K562 (cell line): Measurements from ENCODE around the gene SPATS1. TPM values are rescaled to one million over a fixed set of nuclear protein-coding genes. Genes with fewer than 3 reads are reported as not detected.

Source experiments
- CBX3 ChIP-seq, 2 experiments: IDR thresholded peaks; 1 replicate in 1 of 2; 2 replicates in 1 of 2; pipeline ENCODE4 v1.6.1; 2012; ENCODE audit warnings: inconsistent platforms in 2 of 2, low read length in 2 of 2, borderline replicate concordance in 1 of 2, control low read depth in 1 of 2
- CHCHD3 ChIP-seq: fragments of 250-450 bp; sonication (Bioruptor Pico); IDR thresholded peaks from 2 replicates; pipeline ENCODE4 v2.1.2; 2022; ENCODE audit warnings: mild to moderate bottlenecking
- CXXC5 ChIP-seq: fragments of 250-450 bp; sonication (Bioruptor Pico); IDR thresholded peaks from 2 replicates; pipeline ENCODE4 v1.8.0; 2022; ENCODE audit warnings: inconsistent platforms, mild to moderate bottlenecking, moderate library complexity
- DMBX1 ChIP-seq: fragments of 250-450 bp; sonication (Bioruptor Pico); IDR thresholded peaks from 2 replicates; pipeline ENCODE4 v1.8.0; 2022; ENCODE audit warnings: inconsistent platforms, mild to moderate bottlenecking, moderate library complexity, borderline replicate concordance
- ERF ChIP-seq: fragments of 450-650 bp; formaldehyde crosslinking; IDR thresholded peaks from 2 replicates; pipeline ENCODE4 v1.4.0; 2020; ENCODE audit warnings: mild to moderate bottlenecking, mixed read lengths
- ESRRA ChIP-seq: fragments of 450-650 bp; IDR thresholded peaks from 2 replicates; pipeline ENCODE4 v1.6.1; 2014; ENCODE audit warnings: low read depth, mild to moderate bottlenecking, moderate library complexity, borderline replicate concordance
- FOXJ2 ChIP-seq: fragments of 200-800 bp; sonication (Bioruptor generic); IDR thresholded peaks from 2 replicates; pipeline ENCODE4 v1.6.1; 2016; ENCODE audit warnings: missing genetic modification characterization, missing compliant biosample characterization
- FOXP1 ChIP-seq: sonication (generic); formaldehyde crosslinking; IDR thresholded peaks from 2 replicates; pipeline ENCODE4 v1.8.0; 2022; ENCODE audit warnings: mild to moderate bottlenecking, missing genetic modification reagents
- KLF13 ChIP-seq: fragments of 450-650 bp; IDR thresholded peaks from 2 replicates; pipeline ENCODE4 v1.6.1; 2016; ENCODE audit warnings: missing genetic modification characterization, low read depth, mild to moderate bottlenecking, missing compliant biosample characterization, moderate library complexity, borderline replicate concordance
- KLF16 ChIP-seq: IDR thresholded peaks from 2 replicates; pipeline ENCODE4 v1.6.1; 2016; ENCODE audit warnings: antibody characterized with exemption
- MIER1 ChIP-seq: fragments of 450-650 bp; IDR thresholded peaks from 2 replicates; pipeline ENCODE4 v1.6.1; 2016; ENCODE audit warnings: antibody characterized with exemption, mild to moderate bottlenecking, low read depth
- OTX1 ChIP-seq: fragments of 450-650 bp; formaldehyde crosslinking; IDR thresholded peaks from 2 replicates; pipeline ENCODE4 v1.4.0; 2022; ENCODE audit warnings: mild to moderate bottlenecking
- POLR3G ChIP-seq: IDR thresholded peaks from 2 replicates; pipeline ENCODE4 v1.6.1; 2011; ENCODE audit not compliant: insufficient read length, insufficient replicate concordance; ENCODE audit errors: extremely low read depth
- PTRF ChIP-seq: fragments of 450-650 bp; IDR thresholded peaks from 2 replicates; pipeline ENCODE4 v1.6.1; 2016; ENCODE audit warnings: mild to moderate bottlenecking, missing genetic modification characterization, missing compliant biosample characterization
- PYGO2 ChIP-seq: fragments of 450-650 bp; IDR thresholded peaks from 2 replicates; pipeline ENCODE4 v1.6.1; 2016; ENCODE audit warnings: mild to moderate bottlenecking, missing genetic modification characterization, moderate library complexity, missing compliant biosample characterization
- SIN3A ChIP-seq, 2 experiments: fragments of 150-350 bp in 1 of 2; IDR thresholded peaks; 2 replicates each; pipeline ENCODE4 v1.6.1; 2011 to 2016; ENCODE audit warnings: borderline replicate concordance in 2 of 2, low read depth in 2 of 2, low read length in 2 of 2, mild to moderate bottlenecking in 2 of 2, moderate library complexity in 2 of 2; ENCODE audit not compliant: control insufficient read depth in 1 of 2
- SLC30A9 ChIP-seq: fragments of 250-450 bp; sonication (Bioruptor Pico); IDR thresholded peaks from 2 replicates; pipeline ENCODE4 v1.8.0; 2022; ENCODE audit warnings: mild to moderate bottlenecking, moderate library complexity
- TCF3 ChIP-seq: sonication (generic); formaldehyde crosslinking; IDR thresholded peaks from 2 replicates; pipeline ENCODE4 v1.4.0; 2020; ENCODE audit warnings: mild to moderate bottlenecking, missing genetic modification reagents
- ZNF12 ChIP-seq: sonication (generic); formaldehyde crosslinking; IDR thresholded peaks from 2 replicates; pipeline ENCODE4 v1.4.0; 2020; ENCODE audit warnings: mild to moderate bottlenecking, missing genetic modification reagents
- ZNF316 ChIP-seq: fragments of 450-650 bp; IDR thresholded peaks from 2 replicates; pipeline ENCODE4 v1.6.1; 2016
- ZZZ3 ChIP-seq: fragments of 450-650 bp; IDR thresholded peaks from 2 replicates; pipeline ENCODE4 v1.6.1; 2016; ENCODE audit warnings: antibody characterized with exemption, mild to moderate bottlenecking, moderate library complexity
- polyA plus RNA-seq, 8 experiments: library from polyadenylated mRNA; depleted of rRNA in 4 of 8; stranded (reverse) in 5 of 8; unstranded in 3 of 8; fragments of >200 nt; fragmentation: Nextera tagmentation in 2 of 8; fragmentation: Illumina TruSeq in 1 of 8; extraction: Ambion mirVana in 2 of 8; extraction: Trizol in 1 of 8; gene quantifications; 2 replicates each; pipeline versions ENCODE4 v1.2.1 to v1.2.3, GENCODE V29; 2011 to 2014; ENCODE audit warnings: inconsistent platforms in 1 of 8, missing spikeins in 1 of 8
- total RNA-seq, 7 experiments: library from RNA; depleted of rRNA in 6 of 7; stranded (reverse); fragments of >200 nt in 6 of 7; fragmentation: Illumina TruSeq in 2 of 7; extraction: Trizol in 2 of 7; gene quantifications; 2 replicates each; pipeline versions ENCODE4 v1.2.1 to v1.2.3, GENCODE V29; 2011 to 2021; ENCODE audit warnings: low replicate concordance in 1 of 7
- TF ChIP-seq, protein P1 (sequence below): fragments of 250-450 bp; sonication (Bioruptor Pico); IDR thresholded peaks from 2 replicates; pipeline ENCODE4 v1.8.0; 2022; ENCODE audit warnings: inconsistent platforms
- TF ChIP-seq, protein P2 (sequence below): sonication (generic); formaldehyde crosslinking; IDR thresholded peaks from 2 replicates; pipeline ENCODE4 v1.9.0; 2022; ENCODE audit warnings: mild to moderate bottlenecking, missing genetic modification reagents
- TF ChIP-seq, protein P3 (sequence below): conservative IDR thresholded peaks from 2 replicates; pipeline ENCODE4 v1.6.1; 2011; ENCODE audit warnings: low read depth, mild to moderate bottlenecking, low read length; ENCODE audit not compliant: control insufficient read depth
- TF ChIP-seq, protein P4 (sequence below): sonication (generic); formaldehyde crosslinking; IDR thresholded peaks from 2 replicates; pipeline ENCODE4 v1.5.0; 2020; ENCODE audit warnings: missing genetic modification reagents

The SPATS1 gene
- total and polyA plus RNA-seq, 9 of the 15 experiments (the other 6 are each of a cell fraction or from before 2014, with no cell fraction given): not detected

DNA sequence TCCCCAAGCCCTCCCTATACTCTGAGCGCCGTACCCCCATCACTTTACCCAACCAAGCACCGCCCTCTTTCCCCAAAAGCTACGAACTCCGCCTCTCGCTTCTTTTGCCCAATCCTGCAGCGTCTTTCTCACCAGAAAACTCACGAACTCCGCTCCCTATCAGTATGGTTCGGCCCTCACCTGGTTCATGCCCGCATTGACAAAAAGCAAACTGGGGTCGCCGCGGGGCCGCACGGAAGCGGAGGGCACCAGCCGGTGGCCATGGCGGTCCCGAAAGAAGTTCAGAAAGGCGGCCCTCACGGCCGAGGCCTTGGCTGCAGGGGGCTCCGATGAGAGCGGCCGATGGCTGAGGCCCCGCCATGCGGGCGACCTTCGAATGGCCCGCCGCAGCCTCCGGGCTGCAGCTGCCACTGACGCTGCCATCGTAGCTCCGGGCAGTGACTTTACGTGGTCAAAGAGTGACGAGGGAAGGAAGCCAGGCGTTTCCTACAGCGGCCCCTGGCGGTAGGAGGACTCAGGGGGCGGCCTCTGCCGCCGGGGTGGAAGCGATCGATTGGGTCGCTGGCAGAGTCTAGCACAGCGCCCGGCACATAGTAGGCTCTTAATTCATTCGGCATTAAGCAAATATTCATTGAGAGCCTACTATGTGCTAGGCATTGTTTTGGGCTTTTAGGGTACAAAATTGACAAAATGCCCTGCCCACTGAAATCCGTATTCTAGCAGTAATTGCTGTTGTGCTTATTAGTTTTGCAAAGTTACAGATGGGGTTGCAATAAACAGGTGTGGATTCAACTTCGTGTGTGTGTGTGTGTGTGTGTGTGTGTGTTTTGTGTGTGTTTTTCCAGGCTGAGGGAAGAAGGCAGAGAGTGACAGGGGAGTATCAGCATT lies 29.3 kb upstream of the SPATS1 start, which contains the start of gene AARS2 (continued):
- TF ChIP-seq, protein P1, sequence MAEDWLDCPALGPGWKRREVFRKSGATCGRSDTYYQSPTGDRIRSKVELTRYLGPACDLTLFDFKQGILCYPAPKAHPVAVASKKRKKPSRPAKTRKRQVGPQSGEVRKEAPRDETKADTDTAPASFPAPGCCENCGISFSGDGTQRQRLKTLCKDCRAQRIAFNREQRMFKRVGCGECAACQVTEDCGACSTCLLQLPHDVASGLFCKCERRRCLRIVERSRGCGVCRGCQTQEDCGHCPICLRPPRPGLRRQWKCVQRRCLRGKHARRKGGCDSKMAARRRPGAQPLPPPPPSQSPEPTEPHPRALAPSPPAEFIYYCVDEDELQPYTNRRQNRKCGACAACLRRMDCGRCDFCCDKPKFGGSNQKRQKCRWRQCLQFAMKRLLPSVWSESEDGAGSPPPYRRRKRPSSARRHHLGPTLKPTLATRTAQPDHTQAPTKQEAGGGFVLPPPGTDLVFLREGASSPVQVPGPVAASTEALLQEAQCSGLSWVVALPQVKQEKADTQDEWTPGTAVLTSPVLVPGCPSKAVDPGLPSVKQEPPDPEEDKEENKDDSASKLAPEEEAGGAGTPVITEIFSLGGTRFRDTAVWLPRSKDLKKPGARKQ (CRISPR knock-in tag): no peak
- TF ChIP-seq CXXC5 (CRISPR knock-in tag): peak; percentile 96
- peak in 1 of 2 experiments; percentile 91; a peak in 3 of 4 replicates for TF ChIP-seq SIN3A (IDR thresholded peaks at IDR 0.05; ENCODE audit: borderline replicate concordance in 2 of 2, control insufficient read depth in 1 of 2, low read depth in 2 of 2, low read length in 2 of 2)
- peak; percentile 35; the same call in 1 of the 2 replicates for TF ChIP-seq FOXP1
- no peak for TF ChIP-seq POLR3G
- TF ChIP-seq SLC30A9: no peak
- no peak for TF ChIP-seq CHCHD3
- no peak; the same call in 1 of the 2 replicates for TF ChIP-seq TCF3 (CRISPR knock-in tag)
- peak in 1 of 2 experiments; percentile 96; a peak in 2 of 3 replicates for TF ChIP-seq CBX3 (IDR thresholded peaks at IDR 0.05; ENCODE audit: borderline replicate concordance in 1 of 2, low read length in 2 of 2)
- TF ChIP-seq ESRRA: peak; percentile 88
- TF ChIP-seq MIER1: no peak; the same call in 1 of the 2 replicates
- peak; percentile 55; the same call in 1 of the 2 replicates for TF ChIP-seq FOXJ2 (tag)
- peak; percentile 78 for TF ChIP-seq KLF16
- TF ChIP-seq, protein P2, sequence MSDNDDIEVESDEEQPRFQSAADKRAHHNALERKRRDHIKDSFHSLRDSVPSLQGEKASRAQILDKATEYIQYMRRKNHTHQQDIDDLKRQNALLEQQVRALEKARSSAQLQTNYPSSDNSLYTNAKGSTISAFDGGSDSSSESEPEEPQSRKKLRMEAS: peak; percentile 67
- TF ChIP-seq ZZZ3: peak; percentile 84
- peak; percentile 45; the same call in 1 of the 2 replicates for TF ChIP-seq DMBX1 (CRISPR knock-in tag)
- peak; percentile 77 for TF ChIP-seq KLF13 (tag)
- no peak for TF ChIP-seq OTX1 (CRISPR knock-in tag)
- TF ChIP-seq ZNF316: no peak
- TF ChIP-seq ERF: no peak; the same call in 1 of the 2 replicates
- TF ChIP-seq, protein P3, sequence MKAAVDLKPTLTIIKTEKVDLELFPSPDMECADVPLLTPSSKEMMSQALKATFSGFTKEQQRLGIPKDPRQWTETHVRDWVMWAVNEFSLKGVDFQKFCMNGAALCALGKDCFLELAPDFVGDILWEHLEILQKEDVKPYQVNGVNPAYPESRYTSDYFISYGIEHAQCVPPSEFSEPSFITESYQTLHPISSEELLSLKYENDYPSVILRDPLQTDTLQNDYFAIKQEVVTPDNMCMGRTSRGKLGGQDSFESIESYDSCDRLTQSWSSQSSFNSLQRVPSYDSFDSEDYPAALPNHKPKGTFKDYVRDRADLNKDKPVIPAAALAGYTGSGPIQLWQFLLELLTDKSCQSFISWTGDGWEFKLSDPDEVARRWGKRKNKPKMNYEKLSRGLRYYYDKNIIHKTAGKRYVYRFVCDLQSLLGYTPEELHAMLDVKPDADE: peak; percentile 90
- TF ChIP-seq, protein P4, sequence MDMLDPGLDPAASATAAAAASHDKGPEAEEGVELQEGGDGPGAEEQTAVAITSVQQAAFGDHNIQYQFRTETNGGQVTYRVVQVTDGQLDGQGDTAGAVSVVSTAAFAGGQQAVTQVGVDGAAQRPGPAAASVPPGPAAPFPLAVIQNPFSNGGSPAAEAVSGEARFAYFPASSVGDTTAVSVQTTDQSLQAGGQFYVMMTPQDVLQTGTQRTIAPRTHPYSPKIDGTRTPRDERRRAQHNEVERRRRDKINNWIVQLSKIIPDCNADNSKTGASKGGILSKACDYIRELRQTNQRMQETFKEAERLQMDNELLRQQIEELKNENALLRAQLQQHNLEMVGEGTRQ (CRISPR knock-in tag): no peak
- TF ChIP-seq ZNF12 (CRISPR knock-in tag): peak; percentile 87
- no peak for TF ChIP-seq PTRF (tag)
- TF ChIP-seq PYGO2: no peak
